ENCODE results near the gene TMSB10. TPM values are rescaled to one million over a fixed set of nuclear protein-coding genes. Genes with fewer than 3 reads are reported as not detected.
"Not testable (repeated sequence)": the region's sequence is repeated elsewhere in the genome, so short reads cannot be mapped to it uniquely, and the experiment has no call there.

The TMSB10 gene
- total RNA-seq, 2 donors from 2014 or later = 1,502 to 3,073 TPM

GRCh38 chr2:84874381-84875212, 30.9 kb upstream of the TMSB10 start:
- H3K27ac Mint-ChIP-seq = peak overlapping the region; percentile 1 to 57
- no peaks in the 10 kb centered on the region for H3K36me3 Mint-ChIP-seq
- H3K9me3 Mint-ChIP-seq = no peaks in the 10 kb centered on the region
- ATAC-seq = no peak
- H3K4me1 Mint-ChIP-seq (ENCODE audit: low read depth in 2 of 2) = peaks cover 11 to 16% of the 10 kb centered on the region in 2 donors
- H3K4me3 Mint-ChIP-seq = no peak overlapping the region
- DNase-seq (ENCODE audit: low spot score) = peak; percentile 49
- peaks cover 10 to 21% of the 10 kb centered on the region in 2 donors for H3K27me3 Mint-ChIP-seq

GRCh38 chr2:84875213-84875560, 30.3 kb upstream of the TMSB10 start:
- no peaks in the 10 kb centered on the region for H3K36me3 Mint-ChIP-seq
- DNase-seq (ENCODE audit: low spot score) (peak; percentile 23), ATAC-seq (no peak)
- peak overlapping the region; percentile 1 to 57 for H3K27ac Mint-ChIP-seq
- H3K4me3 Mint-ChIP-seq = no peak overlapping the region
- H3K27me3 Mint-ChIP-seq = peaks cover 13 to 24% of the 10 kb centered on the region in 2 donors
- H3K9me3 Mint-ChIP-seq = no peaks in the 10 kb centered on the region
- H3K4me1 Mint-ChIP-seq (ENCODE audit: low read depth in 2 of 2) = peaks cover 14 to 20% of the 10 kb centered on the region in 2 donors

- ATAC-seq; DNase-seq (ENCODE audit: low spot score); H3K9me3 Mint-ChIP-seq; H3K4me3 Mint-ChIP-seq; H3K36me3 Mint-ChIP-seq: not testable (repeated sequence)
- peaks cover 18 to 20% of the 10 kb centered on the region in 2 donors for H3K4me1 Mint-ChIP-seq (ENCODE audit: low read depth in 2 of 2)
- H3K27ac Mint-ChIP-seq = peak overlapping the region; percentile 1 to 57
- H3K27me3 Mint-ChIP-seq = peaks cover 16 to 23% of the 10 kb centered on the region in 2 donors
Measured at GRCh38 chr2:84875619-84876018, 29.8 kb upstream of the TMSB10 start.

GRCh38 chr2:84876369-84876768, 29.1 kb upstream of the TMSB10 start:
- H3K27ac Mint-ChIP-seq = no peak overlapping the region
- H3K9me3 Mint-ChIP-seq = no peaks in the 10 kb centered on the region

GRCh38 chr2:84878459-84878858, 27.0 kb upstream of the TMSB10 start:
- no peak overlapping the region for H3K27ac Mint-ChIP-seq
- H3K4me3 Mint-ChIP-seq = no peak overlapping the region
- peaks cover 36 to 43% of the 10 kb centered on the region in 2 donors for H3K4me1 Mint-ChIP-seq (ENCODE audit: low read depth in 2 of 2)
- H3K36me3 Mint-ChIP-seq = no peaks in the 10 kb centered on the region
- DNase-seq (ENCODE audit: low spot score) = peak; percentile 54
- no peak for ATAC-seq
- no peaks in the 10 kb centered on the region for H3K9me3 Mint-ChIP-seq
- H3K27me3 Mint-ChIP-seq = peaks cover 16 to 23% of the 10 kb centered on the region in 2 donors

More at GRCh38 chr2:84876369-84876768, 29.1 kb upstream of the TMSB10 start:
- H3K4me1 Mint-ChIP-seq (ENCODE audit: low read depth in 2 of 2) = peaks cover 22 to 23% of the 10 kb centered on the region in 2 donors
- H3K27me3 Mint-ChIP-seq = peaks cover 16 to 23% of the 10 kb centered on the region in 2 donors
- no peak overlapping the region for H3K4me3 Mint-ChIP-seq
- no peak for DNase-seq (ENCODE audit: low spot score)
- H3K36me3 Mint-ChIP-seq = no peaks in the 10 kb centered on the region
- ATAC-seq = no peak

GRCh38 chr2:84878896-84879583, 26.4 kb upstream of the TMSB10 start:
- Mint-ChIP-seq H3K9me3 (no peaks in the 10 kb centered on the region), H3K27ac (no peak overlapping the region), H3K27me3 (peaks cover 16 to 23% of the 10 kb centered on the region in 2 donors), H3K4me3 (peak overlapping the region; percentile 89), H3K4me1 (ENCODE audit: low read depth in 2 of 2) (peaks cover 37 to 44% of the 10 kb centered on the region in 2 donors), H3K36me3 (no peaks in the 10 kb centered on the region)
- ATAC-seq (no peak), DNase-seq (ENCODE audit: low spot score) (no peak)

- Mint-ChIP-seq H3K4me1 (ENCODE audit: low read depth in 2 of 2) (peaks cover 29 to 39% of the 10 kb centered on the region in 2 donors), H3K27me3 (peaks cover 16 to 23% of the 10 kb centered on the region in 2 donors), H3K27ac (peak overlapping the region; percentile 75 to 78), H3K36me3 (no peaks in the 10 kb centered on the region), H3K4me3 (peak overlapping the region; percentile 89), H3K9me3 (no peaks in the 10 kb centered on the region)
- DNase-seq (ENCODE audit: low spot score) = peak; percentile 57
- ATAC-seq = no peak
Measured at GRCh38 chr2:84879584-84880394, 25.7 kb upstream of the TMSB10 start.

- Mint-ChIP-seq H3K27ac (peak overlapping the region; percentile 75 to 78), H3K4me3 (peak overlapping the region; percentile 89), H3K4me1 (ENCODE audit: low read depth in 2 of 2) (peaks cover 24 to 34% of the 10 kb centered on the region in 2 donors), H3K36me3 (no peaks in the 10 kb centered on the region), H3K9me3 (no peaks in the 10 kb centered on the region), H3K27me3 (peaks cover 16 to 20% of the 10 kb centered on the region in 2 donors)
- ATAC-seq = no peak
- DNase-seq (ENCODE audit: low spot score) = no peak
Measured at GRCh38 chr2:84880395-84880644, 25.1 kb upstream of the TMSB10 start.

GRCh38 chr2:84880645-84881521, 24.6 kb upstream of the TMSB10 start, which contains the start of gene TRABD2A:
Gene TRABD2A, minus strand, starts transcription at chr2:84881084. Its CDS starts 45 bp downstream, at chr2:84881039.
- DNase-seq (ENCODE audit: low spot score) (peak; percentile 66), ATAC-seq (peak; percentile 67 to 75)
- Mint-ChIP-seq H3K36me3 (no peaks in the 10 kb centered on the region), H3K9me3 (no peaks in the 10 kb centered on the region), H3K4me1 (ENCODE audit: low read depth in 2 of 2) (peaks cover 24 to 33% of the 10 kb centered on the region in 2 donors), H3K27ac (peak within 1 kb of the TSS; percentile 75 to 80), H3K27me3 (peaks cover 16 to 19% of the 10 kb centered on the region in 2 donors), H3K4me3 (peak within 1 kb of the TSS; percentile 89)

- peak overlapping the region; percentile 75 to 80 for H3K27ac Mint-ChIP-seq
- DNase-seq (ENCODE audit: low spot score) = peak; percentile 87
- peaks cover 16% of the 10 kb centered on the region in 2 donors for H3K27me3 Mint-ChIP-seq
- H3K4me1 Mint-ChIP-seq (ENCODE audit: low read depth in 2 of 2) = peaks cover 29 to 38% of the 10 kb centered on the region in 2 donors
- peak overlapping the region; percentile 89 for H3K4me3 Mint-ChIP-seq
- peak; percentile 84 to 88 for ATAC-seq
- H3K9me3 Mint-ChIP-seq = no peaks in the 10 kb centered on the region
- H3K36me3 Mint-ChIP-seq = no peaks in the 10 kb centered on the region
Measured at GRCh38 chr2:84881581-84882413, 23.7 kb upstream of the TMSB10 start.

- Mint-ChIP-seq H3K27me3 (peaks cover 14% of the 10 kb centered on the region in 2 donors), H3K4me1 (ENCODE audit: low read depth in 2 of 2) (peaks cover 35 to 44% of the 10 kb centered on the region in 2 donors), H3K36me3 (no peaks in the 10 kb centered on the region), H3K4me3 (peak overlapping the region; percentile 89), H3K27ac (peak overlapping the region; percentile 75 to 80), H3K9me3 (no peaks in the 10 kb centered on the region)
- no peak for DNase-seq (ENCODE audit: low spot score)
- no peak for ATAC-seq
Measured at GRCh38 chr2:84882414-84882738, 23.1 kb upstream of the TMSB10 start.
